Astrocyte (in vitro differentiated cells and primary cell): Measurements from ENCODE around the gene MRPL19. TPM values are rescaled to one million over a fixed set of nuclear protein-coding genes. Genes with fewer than 3 reads are reported as not detected.
"Not testable (repeated sequence)": the region's sequence is repeated elsewhere in the genome, so short reads cannot be mapped to it uniquely, and the experiment has no call there.

Source experiments
- DNase-seq: peaks from one replicate; pipeline ENCODE4 v3.0.0-alpha.2; 2010; ENCODE audit warnings: low read depth
- FAIRE-seq: peaks from 2 replicates; lab custom pipeline; 2011; peaks lifted over from hg19 to GRCh38; lab: Jason Lieb, UNC
- H2AFZ ChIP-seq: 2 replicates; pipeline ENCODE4 v1.6.0; 2012; ENCODE audit warnings: low read depth, low read length, inconsistent platforms
- H3K27ac ChIP-seq: 2 replicates; pipeline ENCODE4 v1.5.1; 2011; ENCODE audit warnings: low read depth, low read length, inconsistent platforms
- H3K27me3 ChIP-seq: 2 replicates; pipeline ENCODE4 v1.6.0; 2011; ENCODE audit warnings: low read length, inconsistent platforms; ENCODE audit not compliant: insufficient read depth
- H3K36me3 ChIP-seq: 2 replicates; pipeline ENCODE4 v1.5.1; 2011; ENCODE audit warnings: low read length, inconsistent platforms; ENCODE audit not compliant: insufficient read depth
- H3K4me1 ChIP-seq: 2 replicates; pipeline ENCODE4 v1.5.1; 2011; ENCODE audit warnings: low read length, inconsistent platforms; ENCODE audit not compliant: insufficient read depth
- H3K4me2 ChIP-seq: 2 replicates; pipeline ENCODE4 v1.6.0; 2012; ENCODE audit warnings: low read length, inconsistent platforms
- H3K4me3 ChIP-seq: 2 replicates; pipeline ENCODE4 v1.5.1; 2011; ENCODE audit warnings: low read depth, mild to moderate bottlenecking, low read length, inconsistent platforms; ENCODE audit not compliant: insufficient read depth
- H3K79me2 ChIP-seq: 2 replicates; pipeline ENCODE4 v1.6.0; 2012; ENCODE audit warnings: mild to moderate bottlenecking, low read length, inconsistent platforms; ENCODE audit not compliant: insufficient read depth
- H3K9ac ChIP-seq: 2 replicates; pipeline ENCODE4 v1.6.0; 2012; ENCODE audit warnings: mild to moderate bottlenecking, low read length, inconsistent platforms
- H3K9me3 ChIP-seq: 2 replicates; pipeline ENCODE4 v1.5.1; 2012; ENCODE audit warnings: low read depth, mild to moderate bottlenecking, low read length, inconsistent platforms; ENCODE audit not compliant: insufficient read depth
- H4K20me1 ChIP-seq: 2 replicates; pipeline ENCODE4 v1.6.0; 2012; ENCODE audit warnings: low read length, inconsistent platforms; ENCODE audit not compliant: insufficient read depth
- H3K27ac Mint-ChIP-seq: one replicate; pipeline ENCODE4 v1.8.0; 2021; ENCODE audit warnings: mild to moderate bottlenecking, mixed read lengths; ENCODE audit not compliant: unreplicated experiment
- H3K27me3 Mint-ChIP-seq: one replicate; pipeline ENCODE4 v1.8.0; 2021; ENCODE audit warnings: low read depth, mixed read lengths; ENCODE audit not compliant: unreplicated experiment
- H3K36me3 Mint-ChIP-seq: one replicate; pipeline ENCODE4 v1.8.0; 2021; ENCODE audit warnings: low read depth, mixed read lengths; ENCODE audit not compliant: unreplicated experiment
- H3K4me1 Mint-ChIP-seq: one replicate; pipeline ENCODE4 v1.8.0; 2021; ENCODE audit warnings: low read depth, mixed read lengths; ENCODE audit not compliant: unreplicated experiment
- H3K4me3 Mint-ChIP-seq: one replicate; pipeline ENCODE4 v1.8.0; 2021; ENCODE audit warnings: mild to moderate bottlenecking, moderate library complexity, mixed read lengths; ENCODE audit not compliant: unreplicated experiment
- H3K9me3 Mint-ChIP-seq: one replicate; pipeline ENCODE4 v1.8.0; 2021; ENCODE audit warnings: mild to moderate bottlenecking, mixed read lengths; ENCODE audit not compliant: unreplicated experiment
- CTCF ChIP-seq: IDR thresholded peaks from 2 replicates; pipeline ENCODE4 v1.5.1; 2011; ENCODE audit warnings: low read depth, mild to moderate bottlenecking, inconsistent platforms, low read length, moderate library complexity; ENCODE audit not compliant: insufficient read depth
- EZH2 ChIP-seq: IDR thresholded peaks from 2 replicates; pipeline ENCODE4 v1.6.1; 2012; ENCODE audit warnings: mild to moderate bottlenecking, low read length, inconsistent platforms; ENCODE audit not compliant: insufficient read depth
- total RNA-seq: library from RNA; stranded (reverse); gene quantifications from 2 replicates; pipeline ENCODE4 v1.2.1, GENCODE V29; 2021

Gene MRPL19
- total RNA-seq, 1 donor from 2014 or later, result 58.8 TPM

DNA sequence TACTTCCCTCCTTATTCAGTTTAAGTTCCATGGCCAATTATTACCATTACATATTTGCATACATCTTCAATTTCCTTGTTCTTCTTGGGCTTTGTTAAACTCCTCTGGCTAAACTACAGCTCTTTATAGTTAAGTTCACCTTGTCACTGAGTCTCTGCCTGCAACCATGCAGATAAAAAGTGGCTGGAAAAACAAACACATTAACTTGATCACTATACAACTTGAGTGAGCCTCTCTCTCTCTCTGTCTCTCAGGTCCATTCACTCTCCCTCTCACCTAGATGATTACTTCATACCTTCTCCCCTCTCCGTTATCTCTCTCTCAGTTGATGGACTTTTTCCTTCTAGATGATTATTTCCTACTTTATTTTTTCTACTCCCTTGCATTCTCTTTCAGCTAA is 33.8 kb downstream of the MRPL19 start:
- Histone ChIP-seq H2AFZ (no peak overlapping the region), H3K27me3 (no peaks in the 10 kb centered on the region), H3K4me2 (no peak overlapping the region), H3K27ac (no peak overlapping the region), H3K4me1 (no peaks in the 10 kb centered on the region), H3K4me3 (no peak overlapping the region), H3K9ac (no peak overlapping the region), H3K9me3 (no peaks in the 10 kb centered on the region), H3K79me2 (no peaks in the 10 kb centered on the region), H4K20me1 (no peaks in the 10 kb centered on the region), H3K36me3 (no peaks in the 10 kb centered on the region)
- DNase-seq (no peak), FAIRE-seq (no peak)
- Mint-ChIP-seq H3K36me3 (peaks cover 8% of the 10 kb centered on the region), H3K9me3 (no peaks in the 10 kb centered on the region), H3K27me3 (no peaks in the 10 kb centered on the region), H3K4me1 (no peaks in the 10 kb centered on the region), H3K27ac (no peak overlapping the region), H3K4me3 (no peak overlapping the region)
- TF ChIP-seq EZH2 (no peak), CTCF (no peak)

DNA sequence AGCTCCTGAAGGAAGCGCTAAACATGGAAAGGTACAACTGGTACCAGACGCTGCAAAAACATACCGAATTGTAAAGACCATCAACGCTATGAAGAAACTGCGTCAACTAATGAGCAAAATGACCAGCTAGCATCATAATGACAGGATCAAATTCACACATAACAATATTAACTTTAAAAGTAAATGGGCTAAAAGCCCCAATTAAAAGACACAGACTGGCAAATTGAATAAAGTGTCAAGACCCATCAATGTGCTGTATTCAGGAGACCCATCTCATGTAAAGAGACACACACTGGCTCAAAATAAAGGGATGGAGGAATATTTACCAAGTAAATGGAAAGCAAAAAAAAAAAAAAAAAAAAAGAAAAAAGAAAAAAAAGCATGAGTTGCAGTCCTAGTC is 36.8 kb downstream of the MRPL19 start:
- H3K36me3 ChIP-seq, H3K9me3 Mint-ChIP-seq, H3K4me2 ChIP-seq, H3K36me3 Mint-ChIP-seq, H3K27me3 Mint-ChIP-seq, H3K4me1 ChIP-seq, H3K9ac ChIP-seq, H2AFZ ChIP-seq, H3K79me2 ChIP-seq, H3K27ac ChIP-seq, H3K27ac Mint-ChIP-seq, DNase-seq, H4K20me1 ChIP-seq, FAIRE-seq, H3K4me1 Mint-ChIP-seq, H3K9me3 ChIP-seq, H3K4me3 ChIP-seq, H3K27me3 ChIP-seq, H3K4me3 Mint-ChIP-seq: not testable (repeated sequence)

- H3K27me3 ChIP-seq, result no peaks in the 10 kb centered on the region
- FAIRE-seq (no peak), DNase-seq (no peak)
- no peak overlapping the region for H3K27ac ChIP-seq
- H3K36me3 ChIP-seq, result peaks cover 6% of the 10 kb centered on the region
- TF ChIP-seq CTCF (no peak), EZH2 (no peak)
- H3K4me1 Mint-ChIP-seq, result no peaks in the 10 kb centered on the region
- no peaks in the 10 kb centered on the region for H4K20me1 ChIP-seq
- no peaks in the 10 kb centered on the region for H3K4me1 ChIP-seq
- H3K27me3 Mint-ChIP-seq, result no peaks in the 10 kb centered on the region
- H3K9me3 ChIP-seq, result no peaks in the 10 kb centered on the region
- H3K27ac Mint-ChIP-seq, result no peak overlapping the region
- no peak overlapping the region for H3K4me3 Mint-ChIP-seq
- H2AFZ ChIP-seq, result no peak overlapping the region
- no peak overlapping the region for H3K4me2 ChIP-seq
- no peaks in the 10 kb centered on the region for H3K79me2 ChIP-seq
- no peak overlapping the region for H3K9ac ChIP-seq
- no peaks in the 10 kb centered on the region for H3K9me3 Mint-ChIP-seq
- no peak overlapping the region for H3K4me3 ChIP-seq
- H3K36me3 Mint-ChIP-seq, result peaks cover 2% of the 10 kb centered on the region
These were observed 41.6 kb downstream of the MRPL19 start for GRCh38 chr2:75688196-75688595.
